OCI-LY7 (cell line): ENCODE results near the gene DNAJA3. TPM values are rescaled to one million over a fixed set of nuclear protein-coding genes. Genes with fewer than 3 reads are reported as not detected.

Source experiments
- BruUV-seq: library from RNA; stranded (reverse); fragments of 400-500 nt; replicated peaks from 2 replicates; lab custom pipeline; 2021; lab: Mats Ljungman, UMichigan
- CTCF ChIA-PET: fragments of 300-600 bp; sonication (Branson Sonifier 250); formaldehyde crosslinking; loops from one replicate; lab custom pipeline; 2022; ENCODE audit warnings: antibody characterized with exemption; ENCODE audit not compliant: unreplicated experiment; lab: Charles Lee
- POLR2A ChIA-PET: fragments of 300-600 bp; sonication (Branson Sonifier 250); formaldehyde crosslinking; loops from one replicate; lab custom pipeline; 2022; ENCODE audit warnings: antibody characterized with exemption; lab: Charles Lee
- DNase-seq: peaks from one replicate; pipeline ENCODE4 v3.0.0-alpha.2; 2015; ENCODE audit warnings: low spot score
- H2AFZ ChIP-seq: fragments of 200-600 bp; sonication (generic), shearing (Covaris generic); 2 replicates; pipeline ENCODE4 v1.6.1; 2014; ENCODE audit warnings: mild to moderate bottlenecking, antibody characterized with exemption, low read length, moderate library complexity
- H3K27ac ChIP-seq: fragments of 200-600 bp; sonication (generic); 2 replicates; pipeline ENCODE4 v1.5.1; 2014; ENCODE audit warnings: mixed run types, low read depth, mild to moderate bottlenecking, moderate library complexity, low read length, inconsistent platforms; ENCODE audit not compliant: poor library complexity, severe bottlenecking
- H3K36me3 ChIP-seq: fragments of 200-600 bp; sonication (generic); 2 replicates; pipeline ENCODE4 v1.6.1; 2014; ENCODE audit warnings: mild to moderate bottlenecking, antibody characterized with exemption, low read length, moderate library complexity, mixed read lengths; ENCODE audit not compliant: insufficient read depth
- H3K4me1 ChIP-seq: fragments of 200-600 bp; sonication (generic); 2 replicates; pipeline ENCODE4 v1.5.1; 2014; ENCODE audit warnings: mild to moderate bottlenecking, low read length; ENCODE audit not compliant: insufficient read depth, poor library complexity, severe bottlenecking
- H3K4me2 ChIP-seq: fragments of 200-600 bp; sonication (generic); 2 replicates; pipeline ENCODE4 v1.6.1; 2014; ENCODE audit warnings: mild to moderate bottlenecking, low read length
- H3K4me3 ChIP-seq: fragments of 200-600 bp; sonication (generic); 2 replicates; pipeline ENCODE4 v1.5.1; 2014; ENCODE audit warnings: mild to moderate bottlenecking, low read depth, low read length; ENCODE audit not compliant: poor library complexity, severe bottlenecking
- H3K79me2 ChIP-seq: fragments of 200-600 bp; sonication (generic); 2 replicates; pipeline ENCODE4 v1.6.1; 2016; ENCODE audit warnings: low read depth, mild to moderate bottlenecking, low read length, moderate library complexity, mixed read lengths; ENCODE audit not compliant: insufficient read depth
- H3K9me2 ChIP-seq: fragments of 200-600 bp; sonication (generic); 2 replicates; pipeline ENCODE4 v1.6.1; 2016; ENCODE audit warnings: mild to moderate bottlenecking, low read length, mixed read lengths; ENCODE audit not compliant: insufficient read depth
- H3K9me3 ChIP-seq: fragments of 200-600 bp; sonication (generic); 2 replicates; pipeline ENCODE4 v1.6.1; 2014; ENCODE audit warnings: mild to moderate bottlenecking, mixed run types, low read length, mixed read lengths
- H4K20me1 ChIP-seq: fragments of 200-600 bp; sonication (generic); 2 replicates; pipeline ENCODE4 v1.6.1; 2014; ENCODE audit warnings: mild to moderate bottlenecking, antibody characterized with exemption, low read length, moderate library complexity, mixed read lengths; ENCODE audit not compliant: insufficient read depth
- EZH2phosphoT487 ChIP-seq: fragments of 200-600 bp; sonication (generic); IDR thresholded peaks from 2 replicates; pipeline ENCODE4 v1.6.1; 2018; ENCODE audit warnings: low read depth, borderline replicate concordance, mild to moderate bottlenecking, mixed run types, antibody characterized with exemption, low read length, moderate library complexity, mixed read lengths
- intact Hi-C: fragments of 100-400 bp; cut with micrococcal nuclease; formaldehyde crosslinking; loops from one replicate; pipeline ENCODE4 v1.10.0; 2022; ENCODE audit not compliant: unreplicated experiment
- total RNA-seq, 2 experiments: library from RNA; depleted of rRNA in 1 of 2; stranded (reverse); fragments of >200 nt in 1 of 2; shearing (Covaris generic) in 1 of 2; gene quantifications; 2 replicates each; pipeline ENCODE4 v1.2.3, GENCODE V29; 2014 to 2022
- TF ChIP-seq, protein P1 (sequence below): fragments of 200-600 bp; sonication (generic); conservative IDR thresholded peaks from 2 replicates; pipeline ENCODE4 v1.5.1; 2014; ENCODE audit warnings: mild to moderate bottlenecking, antibody characterized with exemption, low read length, moderate library complexity, mixed read lengths

Gene DNAJA3
- total RNA-seq, 2 experiments from 2014 or later: 89.8 to 94.3 TPM

DNA sequence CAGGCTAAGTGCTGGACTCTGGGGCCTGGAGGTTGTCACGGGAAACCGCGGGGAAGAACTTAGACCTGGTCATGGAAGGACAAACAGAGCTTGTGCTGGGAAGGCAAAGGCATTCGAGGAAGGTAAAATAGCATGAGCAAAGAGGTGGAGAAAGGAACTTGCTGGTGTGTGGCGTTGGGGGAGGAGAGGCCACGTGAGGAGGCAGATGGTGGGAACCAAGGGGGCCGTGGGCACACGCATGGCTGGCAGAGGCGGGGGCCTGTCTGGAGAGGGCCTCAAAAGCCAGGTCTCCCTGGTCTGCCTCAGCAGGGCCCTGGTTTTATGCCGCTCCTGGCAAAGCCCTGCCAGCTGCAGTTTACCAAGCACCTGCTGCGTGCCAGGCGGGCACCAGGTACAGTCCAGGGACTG, 24.6 kb upstream of the DNAJA3 start:
- Histone ChIP-seq H3K27ac (no peak overlapping the region), H3K4me1 (no peaks in the 10 kb centered on the region), H3K79me2 (no peaks in the 10 kb centered on the region), H3K9me3 (no peaks in the 10 kb centered on the region), H3K4me3 (no peak overlapping the region), H3K4me2 (no peak overlapping the region), H4K20me1 (no peaks in the 10 kb centered on the region), H3K36me3 (peaks cover 87% of the 10 kb centered on the region), H2AFZ (no peak overlapping the region), H3K9me2 (no peaks in the 10 kb centered on the region)
- no TSS peak for BruUV-seq
- no peak for DNase-seq
- CTCF ChIA-PET: no interaction called here
- TF ChIP-seq EZH2phosphoT487: no peak
- TF ChIP-seq, protein P1, sequence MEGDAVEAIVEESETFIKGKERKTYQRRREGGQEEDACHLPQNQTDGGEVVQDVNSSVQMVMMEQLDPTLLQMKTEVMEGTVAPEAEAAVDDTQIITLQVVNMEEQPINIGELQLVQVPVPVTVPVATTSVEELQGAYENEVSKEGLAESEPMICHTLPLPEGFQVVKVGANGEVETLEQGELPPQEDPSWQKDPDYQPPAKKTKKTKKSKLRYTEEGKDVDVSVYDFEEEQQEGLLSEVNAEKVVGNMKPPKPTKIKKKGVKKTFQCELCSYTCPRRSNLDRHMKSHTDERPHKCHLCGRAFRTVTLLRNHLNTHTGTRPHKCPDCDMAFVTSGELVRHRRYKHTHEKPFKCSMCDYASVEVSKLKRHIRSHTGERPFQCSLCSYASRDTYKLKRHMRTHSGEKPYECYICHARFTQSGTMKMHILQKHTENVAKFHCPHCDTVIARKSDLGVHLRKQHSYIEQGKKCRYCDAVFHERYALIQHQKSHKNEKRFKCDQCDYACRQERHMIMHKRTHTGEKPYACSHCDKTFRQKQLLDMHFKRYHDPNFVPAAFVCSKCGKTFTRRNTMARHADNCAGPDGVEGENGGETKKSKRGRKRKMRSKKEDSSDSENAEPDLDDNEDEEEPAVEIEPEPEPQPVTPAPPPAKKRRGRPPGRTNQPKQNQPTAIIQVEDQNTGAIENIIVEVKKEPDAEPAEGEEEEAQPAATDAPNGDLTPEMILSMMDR: no peak
- intact Hi-C loops: loop anchor here (5.0 kb wide), 1 partner anchor 114 kb away; no protein-coding TSS in a partner anchor
- POLR2A ChIA-PET: no interaction called here

DNA sequence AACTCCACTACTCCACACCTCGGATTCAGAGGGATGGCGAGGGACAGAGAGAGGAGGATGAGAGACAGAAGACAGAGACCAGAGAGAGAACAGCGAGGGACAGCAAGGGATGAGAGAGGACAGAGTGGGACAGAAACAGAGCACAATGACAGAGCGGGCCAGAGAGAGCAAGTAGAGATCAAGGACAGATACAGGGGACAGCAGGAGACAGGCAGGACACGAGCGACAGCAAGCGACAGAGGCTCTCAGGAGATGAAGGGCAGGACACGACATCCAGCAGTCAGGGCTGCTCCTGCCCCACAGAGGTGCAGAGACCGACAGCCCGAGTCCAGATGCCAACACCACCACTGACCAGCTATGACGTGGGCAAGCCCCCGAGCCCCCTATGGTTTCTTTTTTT, 24.2 kb upstream of the DNAJA3 start:
- no peak overlapping the region for H3K4me3 ChIP-seq
- no peaks in the 10 kb centered on the region for H3K9me3 ChIP-seq
- POLR2A ChIA-PET: no interaction called here
- DNase-seq: no peak
- H3K36me3 ChIP-seq: peaks cover 86% of the 10 kb centered on the region
- H2AFZ ChIP-seq: no peak overlapping the region
- intact Hi-C loops: loop anchor here (5.0 kb wide), 1 partner anchor 114 kb away; no protein-coding TSS in a partner anchor
- H3K79me2 ChIP-seq: no peaks in the 10 kb centered on the region
- CTCF ChIA-PET: interaction anchor here (0.7 kb wide), 1 partner anchor 42 kb away, joined by 3 read pairs; no protein-coding TSS in a partner anchor
- TF ChIP-seq EZH2phosphoT487: no peak
- TF ChIP-seq, protein P1: no peak
- H3K4me2 ChIP-seq: no peak overlapping the region
- no peaks in the 10 kb centered on the region for H3K9me2 ChIP-seq
- H3K27ac ChIP-seq: no peak overlapping the region
- no peaks in the 10 kb centered on the region for H3K4me1 ChIP-seq
- no peaks in the 10 kb centered on the region for H4K20me1 ChIP-seq
- no TSS peak for BruUV-seq

DNA sequence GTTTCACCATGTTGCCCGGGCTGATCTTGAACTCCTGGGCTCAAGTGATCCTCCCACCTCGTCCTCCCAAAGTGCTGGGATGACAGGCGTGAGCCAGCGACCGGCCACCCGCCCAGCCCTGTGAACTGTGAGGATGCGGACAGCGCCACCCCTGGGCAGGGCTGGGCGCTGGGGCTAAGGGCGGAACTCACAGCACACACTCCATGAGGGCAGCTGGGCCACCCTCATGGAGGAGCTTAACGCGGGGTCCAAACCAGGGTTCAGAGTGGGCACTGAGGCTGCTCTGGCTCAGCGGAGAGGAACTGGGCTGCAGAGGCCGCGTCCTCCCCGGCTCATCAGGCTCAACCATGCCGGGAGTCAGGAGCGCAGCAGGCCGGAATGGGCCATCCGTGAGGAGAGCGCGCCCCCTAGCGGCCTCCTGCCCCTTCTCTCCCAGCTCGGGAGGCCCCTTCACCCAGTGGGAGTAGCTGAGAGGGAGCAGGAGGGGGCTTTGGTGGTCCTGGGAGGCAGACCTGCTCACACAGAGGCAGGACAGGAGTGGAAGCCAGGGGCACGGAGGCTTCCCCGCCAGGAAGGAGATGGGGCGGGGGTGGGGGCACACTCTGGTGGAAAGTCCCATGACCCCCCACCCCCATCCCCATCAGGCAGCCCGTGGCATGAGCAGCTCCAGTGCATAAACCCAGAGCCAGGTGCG, 23.1 kb upstream of the DNAJA3 start:
- no peak for TF ChIP-seq EZH2phosphoT487
- TF ChIP-seq, protein P1: peak; percentile 87
- Histone ChIP-seq H3K9me3 (no peaks in the 10 kb centered on the region), H4K20me1 (no peaks in the 10 kb centered on the region), H3K79me2 (no peaks in the 10 kb centered on the region), H3K4me3 (no peak overlapping the region), H2AFZ (no peak overlapping the region), H3K4me2 (no peak overlapping the region), H3K27ac (no peak overlapping the region), H3K4me1 (no peaks in the 10 kb centered on the region), H3K36me3 (peaks cover 84% of the 10 kb centered on the region), H3K9me2 (no peaks in the 10 kb centered on the region)
- POLR2A ChIA-PET: no interaction called here
- CTCF ChIA-PET: interaction anchor here (0.5 to 1.0 kb wide), 6 partner anchors 11 to 717 kb away, joined by 3 to 7 read pairs (median 4); no protein-coding TSS in a partner anchor
- DNase-seq: peak; percentile 77
- intact Hi-C loops: loop anchor here (1.0 to 5.0 kb wide), 2 partner anchors 43 to 115 kb away; no protein-coding TSS in a partner anchor
- no TSS peak for BruUV-seq
